HG03108 (cell line): ENCODE data around the gene HPCAL1.
A peak's percentile ranks its signal among the peaks of the same experiment; 100 is the strongest.
"Not testable (repeated sequence)": the region's sequence is repeated elsewhere in the genome, so short reads cannot be mapped to it uniquely, and the experiment has no call there.

Source experiments
- ATAC-seq: cut with Tn5 transposase; IDR thresholded peaks from one replicate; pipeline ENCODE4 v1.9.1; 2021; ENCODE audit warnings: moderate library complexity; ENCODE audit not compliant: unreplicated experiment

The HPCAL1 gene

GRCh38 chr2:10433947-10434885, 131.5 kb downstream of the HPCAL1 start:
- no peak for ATAC-seq

- peak; percentile 64 for ATAC-seq
Observed at GRCh38 chr2:10434886-10435819, 132.4 kb downstream of the HPCAL1 start.

GRCh38 chr2:10435820-10436204, 133.1 kb downstream of the HPCAL1 start:
- no peak for ATAC-seq

GRCh38 chr2:10436583-10437110, 133.9 kb downstream of the HPCAL1 start:
- no peak for ATAC-seq

- no peak for ATAC-seq
Observed at GRCh38 chr2:10437806-10438205, 135.1 kb downstream of the HPCAL1 start.

GRCh38 chr2:10438688-10439087, 136.0 kb downstream of the HPCAL1 start:
- no peak for ATAC-seq

- ATAC-seq = no peak
Observed at GRCh38 chr2:10439185-10439879, 136.6 kb downstream of the HPCAL1 start.

GRCh38 chr2:10439971-10440370, 137.3 kb downstream of the HPCAL1 start:
- ATAC-seq = no peak

- no peak for ATAC-seq
Observed at GRCh38 chr2:10440736-10441135, 138.0 kb downstream of the HPCAL1 start.

- no peak for ATAC-seq
Observed at GRCh38 chr2:10441948-10442347, 139.2 kb downstream of the HPCAL1 start.

- ATAC-seq = not testable (repeated sequence)
Observed at GRCh38 chr2:10442469-10443126, 139.9 kb downstream of the HPCAL1 start.

- ATAC-seq = no peak
Observed at GRCh38 chr2:10444463-10444862, 141.8 kb downstream of the HPCAL1 start.

GRCh38 chr2:10446631-10447030, 143.9 kb downstream of the HPCAL1 start:
- no peak for ATAC-seq

- peak; percentile 22 for ATAC-seq
Observed at GRCh38 chr2:10447300-10447894, 144.7 kb downstream of the HPCAL1 start.

GRCh38 chr2:10447895-10448575, 145.3 kb downstream of the HPCAL1 start, which contains the start of gene ODC1:
Gene ODC1, minus strand, starts transcription at chr2:10448327. Its CDS starts 3,295 bp downstream, at chr2:10445032.
- peak; percentile 53 for ATAC-seq

GRCh38 chr2:10448576-10449485, 146.1 kb downstream of the HPCAL1 start:
- ATAC-seq = peak; percentile 51

GRCh38 chr2:10449486-10449831, 146.8 kb downstream of the HPCAL1 start:
- no peak for ATAC-seq
